ENCODE data around the gene SPATA3.
"Not testable (repeated sequence)": the region's sequence is repeated elsewhere in the genome, so short reads cannot be mapped to it uniquely, and the experiment has no call there.

The SPATA3 gene

DNA sequence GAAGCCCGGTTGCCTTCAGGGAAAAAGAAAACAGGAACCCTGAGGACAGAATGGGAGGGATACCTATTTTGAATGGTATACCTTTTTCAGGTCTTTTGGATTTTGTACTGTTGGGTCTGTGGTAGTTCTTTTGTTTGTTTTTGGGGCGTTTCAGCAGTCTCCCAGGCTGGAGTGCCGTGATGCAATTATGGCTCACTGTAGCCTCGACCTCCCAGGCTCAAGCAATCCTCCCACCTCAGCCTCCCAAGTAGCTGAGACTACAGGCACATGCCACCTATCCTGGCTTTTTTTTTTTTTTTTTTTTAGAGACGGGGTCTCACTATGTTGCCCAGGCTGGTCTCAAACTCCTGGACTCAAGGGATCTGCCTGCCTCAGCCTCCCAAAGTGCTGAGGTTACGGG is 27.6 kb upstream of the SPATA3 start:
- not testable (repeated sequence) for DNase-seq (ENCODE audit: low read depth in 3 of 3)

DNA sequence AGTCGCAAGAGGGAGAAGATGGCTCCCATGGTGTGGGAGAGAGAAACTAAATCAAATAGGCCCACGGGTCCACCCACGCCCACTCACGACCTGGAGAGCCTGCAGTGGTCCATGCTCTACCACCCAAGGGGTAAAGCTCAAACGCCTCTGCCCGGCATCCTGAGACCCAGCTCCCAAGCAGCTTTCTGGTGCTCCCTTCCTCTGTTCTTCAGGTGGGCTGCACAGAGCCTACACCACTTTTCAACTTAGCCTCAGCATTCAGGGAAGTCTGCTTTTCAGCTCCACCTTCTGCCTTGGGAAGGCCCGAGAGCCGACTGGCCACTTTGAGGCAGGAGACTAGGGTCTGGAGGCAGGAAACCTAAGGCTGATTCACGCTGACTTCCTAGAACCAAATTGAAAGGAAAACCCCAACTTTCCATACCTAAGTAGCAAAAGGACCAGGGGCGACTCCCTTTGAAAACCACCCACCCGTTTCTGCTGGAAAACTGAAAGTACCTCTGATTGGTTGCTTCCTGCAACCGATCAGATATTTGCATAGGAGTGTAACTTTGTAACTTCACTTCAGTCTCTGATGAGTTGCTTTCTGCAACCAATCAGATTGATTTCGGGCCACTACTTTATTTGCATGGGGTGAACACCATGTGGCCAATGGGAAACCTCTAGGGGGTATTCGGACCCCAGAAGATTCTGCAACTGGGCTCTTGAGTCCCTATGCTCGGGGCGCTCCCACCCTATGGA is 26.8 kb upstream of the SPATA3 start:
- no peak for DNase-seq (ENCODE audit: low read depth in 3 of 3)

DNA sequence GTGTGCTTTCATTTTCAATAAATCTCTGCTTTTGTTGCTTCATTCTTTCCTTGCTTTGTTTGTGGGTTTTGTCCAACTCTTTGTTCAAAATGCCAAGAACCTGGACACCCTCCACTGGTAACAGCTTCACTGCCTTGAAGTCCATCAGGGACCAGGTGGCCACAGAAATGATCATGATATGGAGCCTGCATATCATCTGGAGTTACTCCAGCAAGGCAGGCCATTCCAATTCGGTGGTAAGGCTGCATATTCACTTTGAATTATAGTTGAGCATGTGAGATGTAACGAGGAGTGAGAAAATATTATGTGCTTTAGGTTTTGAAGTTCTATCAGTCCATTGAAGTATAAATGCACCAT is 26.3 kb upstream of the SPATA3 start:
- no peak for DNase-seq (ENCODE audit: low read depth in 3 of 3)

DNA sequence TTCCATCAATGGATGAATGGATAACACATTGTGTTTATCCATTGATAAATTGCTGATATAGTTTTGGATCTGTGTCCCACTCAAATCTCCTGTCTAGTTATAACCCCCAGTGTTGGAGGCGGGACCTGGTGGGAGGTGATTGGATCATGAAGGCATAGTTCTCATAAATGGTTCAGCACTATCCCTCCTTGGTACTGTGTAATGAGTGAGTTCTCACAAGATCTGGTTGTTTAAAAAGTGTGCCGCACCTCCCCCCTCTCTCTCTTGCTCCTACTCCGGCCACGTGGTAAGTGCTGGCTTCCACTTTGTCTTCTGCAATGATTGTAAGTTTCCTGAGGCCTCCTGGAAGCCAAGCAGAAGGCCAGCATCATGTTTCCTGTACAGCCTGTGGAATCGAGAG is 23.9 kb upstream of the SPATA3 start:
- no peak for DNase-seq (ENCODE audit: low read depth in 3 of 3)

DNA sequence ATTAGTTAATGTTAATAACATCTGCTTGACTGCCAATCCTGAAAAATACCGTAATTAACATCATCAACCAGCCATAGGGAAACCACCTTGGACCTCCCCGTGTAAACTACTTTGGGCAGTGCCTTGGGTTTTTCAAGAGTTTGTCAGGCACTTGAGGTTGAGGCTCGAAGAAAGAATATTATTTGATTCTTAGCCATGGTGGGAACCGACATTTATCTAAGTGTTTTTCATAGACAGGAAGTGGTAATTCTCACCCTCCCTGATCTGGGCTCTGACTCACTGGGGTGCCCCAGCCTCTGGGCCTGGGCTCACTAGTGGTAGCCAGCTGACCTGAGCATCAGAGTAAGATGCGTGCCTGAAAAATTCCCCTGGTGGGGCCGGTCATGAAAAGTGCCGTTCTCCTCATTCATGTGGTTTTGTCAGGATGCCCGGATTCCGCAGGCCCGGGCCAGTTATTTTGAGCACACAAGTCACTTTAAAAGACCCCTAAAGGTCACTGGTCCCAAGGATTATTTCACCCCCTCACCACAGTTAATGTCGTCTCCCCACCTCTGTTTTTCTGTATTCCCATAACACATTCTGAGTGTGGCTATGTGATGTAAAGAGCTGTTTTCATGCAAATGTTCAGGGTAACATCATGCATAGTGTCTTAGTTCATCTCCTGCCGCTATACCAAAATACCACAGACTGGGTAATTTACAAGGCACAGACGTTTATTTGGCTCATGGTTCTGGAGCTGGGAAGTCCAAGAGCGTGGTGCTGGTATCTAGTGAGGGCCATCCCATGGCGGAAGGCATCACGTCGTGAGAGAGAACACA is 21.6 kb upstream of the SPATA3 start:
- peak; percentile 40 to 72 (median 59) for DNase-seq (ENCODE audit: low read depth in 3 of 3)

DNA sequence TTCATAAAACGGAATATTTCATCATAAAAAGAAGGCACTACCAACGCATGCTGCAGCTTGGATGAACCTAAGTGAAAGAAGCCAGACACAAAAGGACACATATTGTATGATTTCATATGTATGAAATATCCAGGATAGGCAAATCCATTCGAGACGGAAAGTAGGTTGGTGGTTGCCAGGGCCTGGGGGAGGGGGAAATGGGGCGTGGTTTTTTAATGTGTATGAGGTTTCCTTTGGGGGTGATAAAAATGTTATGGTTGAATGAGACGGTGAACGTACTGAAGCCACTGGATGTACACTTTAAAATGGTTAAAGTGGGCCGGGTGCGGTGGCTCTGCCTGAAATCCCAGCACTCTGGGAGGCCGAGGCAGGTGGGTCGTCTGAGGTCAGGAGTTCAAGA is 20.0 kb upstream of the SPATA3 start:
- no peak for DNase-seq (ENCODE audit: low read depth in 3 of 3)

DNA sequence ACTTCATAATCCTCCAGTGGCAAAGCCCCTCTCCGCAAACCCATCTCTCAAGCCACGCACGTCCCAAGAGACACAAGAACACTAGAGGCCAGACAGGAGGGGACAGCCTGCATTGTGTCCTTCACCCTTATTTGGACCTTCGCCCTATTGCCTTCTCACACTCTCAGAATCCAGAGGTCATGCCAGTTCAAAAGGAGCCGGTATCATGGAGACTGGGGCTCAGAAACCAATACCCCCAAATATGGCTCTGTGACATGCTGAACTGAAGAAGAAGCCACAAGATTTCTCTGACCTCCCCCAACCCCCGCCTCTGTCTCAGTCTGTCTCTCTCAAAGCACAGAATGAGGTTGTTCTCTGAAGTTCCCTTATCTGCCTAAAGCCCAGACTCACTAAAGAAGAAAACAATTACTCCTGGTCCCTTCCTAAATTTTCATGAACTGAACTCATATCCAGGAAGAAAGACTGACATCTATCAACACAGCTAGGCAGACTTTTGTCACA is 19.2 kb upstream of the SPATA3 start:
- DNase-seq (ENCODE audit: low read depth in 3 of 3) = no peak

DNA sequence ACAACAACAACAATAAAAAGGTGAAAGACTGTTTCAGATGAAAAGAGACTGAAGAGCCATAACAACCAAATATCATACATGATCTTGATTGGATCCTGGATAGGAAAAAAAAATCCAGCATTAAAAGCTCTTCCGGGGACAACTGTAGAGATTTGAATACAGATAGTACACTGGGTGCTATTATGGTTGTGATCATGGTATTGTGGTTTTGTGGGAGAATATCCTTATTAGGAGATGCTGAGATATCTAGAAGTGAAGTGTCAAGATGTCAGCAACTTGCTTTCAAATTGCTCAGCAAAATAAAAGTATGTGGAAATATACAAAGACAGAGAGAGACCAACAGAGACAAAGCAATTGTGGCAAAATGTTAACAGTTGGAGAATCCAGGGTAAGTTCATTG is 15.5 kb upstream of the SPATA3 start:
- no peak for DNase-seq (ENCODE audit: low read depth in 3 of 3)

DNA sequence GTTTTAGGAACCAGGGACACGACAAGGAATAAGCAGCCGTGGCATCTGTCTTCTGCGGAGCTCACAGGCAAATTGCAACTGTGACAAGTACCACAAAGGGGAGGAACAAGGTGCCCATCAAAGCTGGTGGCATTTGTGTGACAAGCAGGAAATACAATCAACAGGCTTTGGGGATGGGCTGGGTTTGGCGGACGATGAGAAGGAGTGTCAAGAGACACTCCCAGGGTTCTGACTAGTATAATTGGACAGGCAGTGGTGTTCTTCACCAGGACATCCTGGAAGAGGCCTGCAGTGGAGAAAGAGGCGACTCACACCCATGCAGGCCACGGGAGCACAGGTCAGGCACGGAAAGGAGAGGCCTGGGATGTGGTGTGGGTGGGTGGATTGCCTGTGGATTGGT is 14.2 kb upstream of the SPATA3 start:
- no peak for DNase-seq (ENCODE audit: low read depth in 3 of 3)

DNA sequence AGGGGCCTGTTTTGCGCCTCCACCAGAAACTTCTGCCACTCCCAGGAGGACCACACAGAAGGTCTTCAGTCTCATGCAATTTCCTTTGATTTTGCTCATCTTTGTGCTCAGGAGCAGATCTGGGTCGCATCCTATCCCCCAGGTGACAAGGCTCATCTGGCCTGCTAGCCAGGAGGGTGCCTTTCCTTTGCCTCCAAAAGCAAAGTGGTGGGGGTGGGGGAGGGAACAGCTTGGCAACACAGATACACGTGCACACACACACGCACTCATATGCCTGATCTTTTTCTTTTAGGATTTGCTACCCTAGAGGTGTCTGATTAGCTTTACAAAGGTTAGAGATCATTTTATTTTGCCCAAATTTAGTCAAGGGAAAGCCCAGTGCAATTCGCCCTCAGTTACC is 13.8 kb upstream of the SPATA3 start:
- DNase-seq (ENCODE audit: low read depth in 3 of 3) = no peak

DNA sequence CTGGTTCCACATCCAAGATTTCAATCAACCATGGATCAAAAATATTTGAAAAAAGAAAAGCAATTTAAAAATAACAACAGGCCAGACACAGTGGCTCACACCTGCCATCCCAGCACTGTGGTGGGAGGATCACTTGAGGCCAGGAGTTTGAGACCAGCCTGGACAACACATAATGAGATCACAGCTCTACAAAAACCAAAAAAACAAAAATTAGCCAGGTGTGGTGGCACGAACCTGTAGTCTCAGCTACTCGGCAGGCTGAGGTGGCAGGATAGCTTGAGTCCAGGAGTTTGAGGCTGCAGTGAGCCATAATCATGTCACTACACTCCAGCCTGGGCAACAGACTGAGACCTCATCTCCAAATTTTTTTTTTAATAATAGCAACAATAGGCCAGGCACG is 13.4 kb upstream of the SPATA3 start:
- no peak for DNase-seq (ENCODE audit: low read depth in 3 of 3)

DNA sequence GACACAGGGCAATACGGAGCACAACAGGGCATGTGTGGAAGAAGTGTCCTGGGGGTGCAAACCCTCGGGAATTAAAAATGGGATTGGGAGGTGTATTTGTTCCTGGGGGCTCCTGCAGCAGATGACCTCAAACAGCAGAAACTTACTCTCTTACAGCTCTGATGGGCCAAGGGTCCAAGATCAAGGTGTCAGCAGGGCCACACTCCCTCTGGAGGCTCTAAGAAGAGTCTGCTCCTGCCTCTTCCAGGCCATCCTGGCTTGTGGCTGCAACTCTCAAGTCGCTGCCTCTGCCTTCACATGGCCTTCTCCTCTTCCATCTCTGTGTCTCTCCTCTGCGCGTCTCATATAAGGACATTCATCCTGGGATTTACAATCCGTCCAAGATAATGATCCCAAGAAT is 12.4 kb upstream of the SPATA3 start:
- DNase-seq (ENCODE audit: low read depth in 3 of 3) = no peak

DNA sequence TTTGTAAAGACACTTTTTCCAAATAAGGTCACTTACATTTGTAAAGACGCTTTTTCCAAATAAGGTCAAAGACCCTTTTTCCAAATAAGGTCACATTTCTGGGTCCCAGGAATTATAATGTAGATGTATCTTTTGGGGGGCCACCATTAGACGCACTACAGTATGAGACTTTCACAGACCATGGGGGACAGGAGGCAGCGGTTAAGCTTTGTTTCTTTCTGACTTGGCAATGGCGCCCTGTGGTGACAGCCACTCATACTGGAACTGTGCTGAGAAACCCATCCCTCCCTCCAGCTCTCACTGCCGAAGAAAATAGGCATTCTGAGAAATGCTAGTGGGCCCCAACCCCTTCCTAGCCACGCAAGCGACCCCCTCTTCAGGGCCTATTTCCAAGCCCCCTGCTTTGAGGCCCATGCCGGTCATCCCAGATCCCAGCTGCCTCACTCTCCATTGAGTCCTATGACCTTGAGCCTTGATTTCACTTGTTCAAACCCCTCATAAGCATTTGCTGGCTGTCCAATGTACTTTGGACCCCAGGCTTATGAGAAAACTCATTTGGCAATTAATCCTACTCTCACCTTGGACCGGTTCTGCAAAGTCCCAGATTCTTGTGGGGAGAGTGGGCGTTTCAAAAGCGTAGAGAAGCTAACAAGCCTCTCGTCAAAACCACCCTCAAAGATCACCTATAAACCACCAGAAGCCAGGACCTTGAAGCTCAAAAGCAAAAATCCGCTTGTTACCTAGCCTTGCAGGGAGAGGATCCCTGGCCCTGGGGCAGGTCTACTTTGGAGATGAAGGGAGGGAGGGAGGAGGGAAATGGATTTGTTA is 11.3 kb upstream of the SPATA3 start:
- DNase-seq (ENCODE audit: low read depth in 3 of 3) = peak in 2 of 3 experiments; percentile 41 to 68

DNA sequence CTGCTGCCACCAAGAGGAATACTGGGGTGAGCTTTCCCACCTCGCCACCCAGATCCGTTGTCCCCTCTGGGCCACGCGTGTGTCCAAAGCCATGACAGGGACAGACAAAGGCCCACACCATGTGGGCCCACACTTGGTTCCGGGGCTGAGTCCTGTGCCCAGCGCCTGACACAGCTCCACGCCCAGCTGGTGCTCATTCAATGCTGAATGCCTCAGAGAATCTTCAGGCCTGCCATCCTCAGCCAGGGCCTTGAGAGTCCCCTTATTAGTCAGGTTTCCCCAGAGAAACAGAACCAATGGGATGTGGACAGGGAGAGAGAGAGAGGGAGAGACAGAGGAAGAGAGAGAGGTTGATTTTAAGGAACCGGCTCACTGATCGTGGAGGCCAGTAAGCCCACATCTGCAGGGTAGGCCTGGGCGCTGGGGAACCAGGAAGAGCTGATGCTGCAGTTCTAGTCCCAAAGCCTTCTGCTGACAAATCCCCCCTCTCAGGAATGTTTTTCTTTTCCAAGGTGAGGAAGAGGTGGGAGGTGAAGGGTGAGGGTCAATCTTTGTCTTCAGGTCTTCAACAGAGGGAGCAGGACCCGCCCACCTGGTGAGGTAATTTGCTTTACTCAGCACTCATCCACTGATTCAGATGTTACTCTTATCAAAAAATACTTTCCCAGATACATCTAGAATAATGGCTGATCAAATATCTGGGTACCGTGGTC is 10.2 kb upstream of the SPATA3 start:
- no peak for DNase-seq (ENCODE audit: low read depth in 3 of 3)

DNA sequence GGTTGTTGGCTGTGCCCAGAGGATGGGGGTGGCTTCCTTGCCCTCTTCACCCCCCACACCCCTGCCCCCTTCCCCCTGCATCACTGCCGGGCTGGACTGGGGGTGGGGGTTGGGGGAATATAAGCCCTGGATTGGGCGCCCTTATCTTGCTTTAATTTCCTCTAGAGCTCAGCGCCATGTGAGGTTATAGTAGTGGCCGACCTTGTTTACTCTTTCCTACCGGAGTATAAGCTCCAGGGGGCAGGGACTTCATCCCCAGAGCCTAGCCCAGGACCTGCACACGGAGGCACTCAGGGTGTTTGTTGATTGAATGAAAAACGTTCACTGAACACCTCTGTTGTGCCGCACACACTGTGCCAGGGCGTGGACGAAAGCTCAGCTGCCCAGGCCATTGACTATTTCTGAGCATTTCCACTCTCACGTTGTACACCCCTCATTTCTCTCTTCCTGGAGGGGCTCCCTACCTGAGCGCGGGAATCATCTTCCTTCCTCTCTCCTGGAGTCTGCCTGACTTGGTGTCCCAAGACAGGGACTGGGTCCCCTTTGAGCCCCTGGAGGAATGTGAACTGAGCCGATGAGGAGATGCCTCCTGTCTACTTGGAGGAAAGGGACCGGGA is 9.3 kb upstream of the SPATA3 start:
- DNase-seq (ENCODE audit: low read depth in 3 of 3) = no peak

DNA sequence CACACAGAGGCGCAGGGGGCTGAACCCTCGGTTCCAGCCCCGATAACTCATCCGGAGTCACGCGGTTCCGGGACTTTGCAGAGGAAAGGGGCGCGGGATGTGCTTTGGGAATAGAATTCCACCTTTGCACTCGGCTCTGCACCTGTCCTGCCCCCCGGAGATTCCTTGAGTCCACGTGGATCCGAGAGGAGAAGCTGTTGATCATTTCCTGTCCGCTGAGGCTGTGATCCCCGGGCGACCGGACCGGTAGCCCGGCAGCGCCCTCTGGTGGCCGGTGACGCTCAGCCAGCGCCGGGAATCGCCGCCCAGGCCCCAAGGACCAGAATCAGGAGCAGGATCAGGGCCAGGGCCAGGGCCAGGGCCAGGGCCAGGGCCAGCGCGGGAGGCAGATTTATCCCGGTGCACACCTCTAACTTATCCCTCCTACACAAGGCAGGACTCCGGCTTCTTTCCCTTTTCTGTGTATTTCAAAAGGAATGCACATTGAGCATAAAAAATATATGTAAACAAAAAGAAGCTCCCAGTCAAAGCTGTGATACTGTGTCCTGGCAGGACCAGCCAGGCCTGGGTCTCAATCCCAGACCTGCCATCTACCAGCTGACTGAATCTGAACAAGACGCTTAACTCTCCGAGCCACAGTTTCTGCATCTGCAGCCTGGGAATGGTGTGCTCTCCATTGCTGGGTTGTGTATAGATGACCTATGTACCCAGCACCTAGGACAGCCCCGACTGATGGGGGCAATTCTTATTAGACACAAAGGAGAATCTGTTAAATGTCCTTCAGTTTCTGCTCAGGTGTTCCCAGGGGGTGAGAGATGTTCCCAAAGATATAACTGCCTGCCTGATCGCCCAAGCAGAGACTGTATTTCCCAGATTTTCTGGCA is 8.5 kb upstream of the SPATA3 start:
- peak; percentile 56 to 76 (median 69) for DNase-seq (ENCODE audit: low read depth in 3 of 3)

DNA sequence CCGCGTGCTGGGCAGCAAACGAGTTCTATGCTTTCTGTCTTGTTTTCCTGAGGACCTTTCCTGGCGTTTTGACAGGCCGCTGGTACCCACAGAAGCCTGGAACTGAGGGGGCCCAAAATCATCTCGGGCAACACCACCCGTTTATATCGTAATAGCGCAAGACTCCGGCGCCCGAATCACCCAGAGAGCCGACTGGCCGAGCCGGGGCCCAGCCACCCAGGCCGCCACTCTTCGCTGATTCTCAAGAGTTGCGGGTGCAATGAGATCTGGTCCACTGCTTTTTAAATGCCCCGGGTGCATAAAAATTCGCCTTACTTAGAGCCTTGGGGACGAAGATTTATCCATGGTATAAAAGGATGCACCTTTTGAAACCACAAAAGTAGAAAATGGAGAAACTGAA is 6.2 kb upstream of the SPATA3 start:
- DNase-seq (ENCODE audit: low read depth in 3 of 3) = no peak

DNA sequence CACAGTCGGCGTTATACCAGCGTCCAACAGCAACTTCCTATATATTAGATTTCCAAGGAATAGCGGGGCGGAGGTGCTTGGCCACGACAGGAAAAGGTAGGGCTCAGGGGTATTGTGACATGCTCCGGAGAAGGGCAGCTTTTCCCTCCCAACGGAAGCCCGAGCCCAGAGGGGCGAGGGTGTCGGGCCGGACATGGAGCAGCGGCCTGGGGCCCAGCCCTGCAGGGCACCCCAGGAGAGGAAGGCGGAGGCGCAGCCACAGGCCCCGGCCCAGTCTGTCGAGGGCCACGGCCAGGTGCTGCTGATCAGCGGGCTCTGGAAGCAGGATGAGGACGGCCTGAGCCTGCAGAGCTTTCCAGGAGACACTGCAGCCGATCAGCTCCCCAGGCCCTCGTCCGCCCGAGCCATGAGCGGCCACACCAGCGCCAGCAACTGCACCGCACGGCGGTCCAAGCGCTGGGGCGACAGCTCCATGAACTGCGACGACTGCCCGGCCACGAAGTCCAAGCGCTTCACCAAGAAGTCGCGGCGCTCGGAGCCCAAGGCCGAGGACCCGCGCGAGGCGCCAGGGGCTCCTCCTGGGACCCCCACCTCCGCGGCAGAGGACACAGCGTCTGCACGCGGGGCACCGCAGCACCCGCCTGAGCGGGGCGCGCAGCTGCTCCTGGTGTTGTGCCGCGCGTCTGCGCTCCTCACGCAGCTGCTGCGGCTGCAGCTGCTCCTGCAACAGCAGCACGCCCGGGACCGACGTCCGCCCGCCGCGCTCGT is 5.6 kb upstream of the SPATA3 start:
- DNase-seq (ENCODE audit: low read depth in 3 of 3) = no peak

DNA sequence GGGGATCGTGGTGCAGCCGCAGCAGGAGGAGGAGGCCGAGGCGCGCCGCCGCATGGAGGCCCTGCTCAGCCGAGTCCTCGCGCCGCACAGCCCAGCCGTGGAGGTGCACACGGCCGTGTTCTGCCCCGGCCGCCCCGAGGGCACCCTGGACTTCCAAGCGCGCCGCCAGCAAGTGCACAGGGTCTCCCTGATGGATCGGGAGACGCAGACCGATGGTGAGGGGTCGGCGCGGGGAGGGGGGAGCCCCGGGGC is 5.1 kb upstream of the SPATA3 start:
- no peak for DNase-seq (ENCODE audit: low read depth in 3 of 3)

DNA sequence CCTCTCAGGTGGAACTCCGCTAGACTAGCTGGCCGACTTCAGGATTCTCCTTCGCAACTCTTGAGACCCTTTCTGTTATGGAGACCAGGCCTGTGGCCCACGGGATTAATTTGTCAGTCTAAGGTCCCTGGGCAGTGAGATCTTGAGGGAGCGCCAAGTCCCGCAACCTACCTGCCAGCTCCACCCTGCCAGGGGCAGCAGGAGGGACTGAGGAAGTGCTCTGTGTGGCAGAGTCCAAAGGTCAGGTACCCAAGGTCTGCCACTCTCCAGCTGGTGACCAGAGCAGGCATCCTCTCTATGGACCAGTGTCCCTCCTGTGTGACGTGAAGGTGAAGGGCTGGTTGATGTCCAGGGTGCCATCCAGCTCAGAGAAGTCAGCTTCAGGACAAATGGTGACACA is 4.3 kb upstream of the SPATA3 start:
- DNase-seq (ENCODE audit: low read depth in 3 of 3) = no peak
